ENCODE results near the gene PCDHGB3. TPM values are rescaled to one million over a fixed set of nuclear protein-coding genes. Genes with fewer than 3 reads are reported as not detected.
"Not testable (repeated sequence)": the region's sequence is repeated elsewhere in the genome, so short reads cannot be mapped to it uniquely, and the experiment has no call there.

The PCDHGB3 gene
- total RNA-seq, 1 donor from 2014 or later = 8.2 TPM

DNA sequence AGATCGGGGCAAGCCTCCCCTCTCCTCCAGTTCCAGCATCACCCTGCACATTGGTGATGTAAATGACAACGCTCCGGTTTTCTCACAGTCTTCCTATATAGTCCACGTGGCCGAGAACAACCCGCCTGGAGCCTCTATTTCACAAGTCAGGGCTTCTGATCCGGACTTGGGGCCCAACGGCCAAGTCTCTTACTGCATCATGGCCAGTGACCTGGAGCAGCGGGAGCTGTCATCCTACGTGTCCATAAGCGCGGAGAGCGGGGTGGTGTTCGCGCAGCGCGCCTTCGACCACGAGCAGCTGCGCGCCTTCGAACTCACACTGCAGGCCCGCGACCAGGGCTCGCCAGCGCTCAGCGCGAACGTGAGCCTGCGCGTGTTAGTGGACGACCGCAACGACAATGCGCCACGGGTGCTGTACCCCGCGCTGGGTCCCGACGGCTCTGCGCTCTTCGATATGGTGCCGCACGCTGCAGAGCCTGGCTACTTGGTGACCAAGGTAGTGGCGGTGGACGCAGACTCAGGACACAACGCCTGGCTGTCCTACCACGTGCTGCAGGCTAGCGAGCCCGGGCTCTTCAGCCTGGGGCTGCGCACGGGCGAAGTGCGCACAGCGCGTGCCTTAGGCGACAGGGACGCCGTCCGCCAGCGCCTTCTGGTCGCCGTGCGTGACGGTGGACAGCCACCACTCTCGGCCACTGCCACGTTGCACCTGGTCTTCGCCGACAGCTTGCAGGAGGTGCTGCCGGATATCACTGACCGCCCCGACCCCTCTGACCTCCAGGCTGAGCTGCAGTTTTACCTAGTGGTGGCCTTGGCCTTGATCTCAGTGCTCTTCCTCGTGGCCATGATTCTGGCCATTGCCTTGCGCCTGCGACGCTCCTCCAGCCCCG, 19.4 kb downstream of the PCDHGB3 start:
- no peak for DNase-seq (ENCODE audit: low spot score in 2 of 2)
- FAIRE-seq = no peak

DNA sequence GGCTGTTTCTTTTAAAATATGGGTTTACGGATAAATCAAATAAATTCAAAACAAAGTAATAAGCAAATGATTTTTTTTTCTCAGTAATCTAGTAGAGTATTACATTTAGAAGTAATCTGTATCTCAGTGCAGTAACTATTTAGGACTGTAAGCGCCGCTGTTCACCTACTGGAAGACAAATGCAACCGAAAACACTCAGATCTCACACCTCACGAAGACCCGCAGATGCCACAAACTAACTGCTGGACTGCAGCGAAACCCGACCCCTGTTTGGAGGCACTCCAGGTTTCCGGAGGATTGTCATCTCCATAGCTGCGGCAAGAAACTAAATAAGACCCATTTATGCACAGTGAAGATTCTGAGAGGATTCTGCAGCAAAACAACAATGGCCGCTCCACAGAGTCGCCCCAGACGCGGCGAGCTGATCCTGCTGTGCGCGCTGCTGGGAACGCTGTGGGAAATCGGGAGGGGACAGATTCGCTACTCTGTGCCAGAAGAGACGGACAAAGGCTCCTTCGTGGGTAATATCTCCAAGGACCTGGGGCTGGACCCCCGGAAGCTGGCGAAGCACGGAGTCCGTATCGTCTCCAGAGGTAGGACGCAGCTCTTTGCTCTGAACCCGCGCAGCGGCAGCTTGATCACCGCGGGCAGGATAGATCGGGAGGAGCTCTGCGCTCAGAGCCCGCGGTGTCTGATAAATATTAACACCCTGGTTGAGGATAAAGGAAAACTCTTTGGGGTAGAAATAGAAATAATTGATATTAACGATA, 22.6 kb downstream of the PCDHGB3 start, which contains the start of gene PCDHGA8:
Gene PCDHGA8 (plus strand): TSS at position 205 of the 770 bp plus-strand sequence. CDS start 181 bp downstream, at position 386.
- no peak for DNase-seq (ENCODE audit: low spot score in 2 of 2)
- FAIRE-seq = no peak

DNA sequence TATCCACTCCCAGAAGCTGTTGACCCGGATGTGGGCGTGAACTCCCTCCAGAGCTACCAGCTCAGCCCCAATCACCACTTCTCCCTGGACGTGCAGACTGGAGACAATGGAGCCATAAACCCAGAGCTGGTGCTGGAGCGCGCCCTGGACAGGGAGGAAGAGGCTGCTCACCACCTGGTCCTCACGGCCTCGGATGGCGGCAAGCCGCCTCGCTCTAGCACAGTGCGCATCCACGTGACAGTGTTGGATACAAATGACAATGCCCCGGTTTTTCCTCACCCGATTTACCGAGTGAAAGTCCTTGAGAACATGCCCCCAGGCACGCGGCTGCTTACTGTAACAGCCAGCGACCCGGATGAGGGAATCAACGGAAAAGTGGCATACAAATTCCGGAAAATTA, 23.2 kb downstream of the PCDHGB3 start:
- no peak for FAIRE-seq

DNA sequence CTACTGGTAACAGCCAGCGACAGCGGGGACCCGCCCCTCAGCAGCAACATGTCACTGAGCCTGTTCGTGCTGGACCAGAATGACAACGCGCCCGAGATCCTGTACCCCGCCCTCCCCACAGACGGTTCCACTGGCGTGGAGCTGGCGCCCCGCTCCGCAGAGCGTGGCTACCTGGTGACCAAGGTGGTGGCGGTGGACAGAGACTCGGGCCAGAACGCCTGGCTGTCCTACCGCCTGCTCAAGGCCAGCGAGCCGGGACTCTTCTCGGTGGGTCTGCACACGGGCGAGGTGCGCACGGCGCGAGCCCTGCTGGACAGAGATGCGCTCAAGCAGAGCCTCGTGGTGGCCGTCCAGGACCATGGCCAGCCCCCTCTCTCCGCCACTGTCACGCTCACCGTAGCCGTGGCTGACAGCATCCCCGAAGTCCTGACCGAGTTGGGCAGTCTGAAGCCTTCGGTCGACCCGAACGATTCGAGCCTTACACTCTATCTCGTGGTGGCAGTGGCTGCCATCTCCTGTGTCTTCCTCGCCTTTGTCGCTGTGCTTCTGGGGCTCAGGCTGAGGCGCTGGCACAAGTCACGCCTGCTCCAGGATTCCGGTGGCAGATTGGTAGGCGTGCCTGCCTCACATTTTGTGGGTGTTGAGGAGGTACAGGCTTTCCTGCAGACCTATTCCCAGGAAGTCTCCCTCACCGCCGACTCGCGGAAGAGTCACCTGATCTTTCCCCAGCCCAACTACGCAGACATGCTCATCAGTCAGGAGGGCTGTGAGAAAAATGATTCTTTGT, 24.6 kb downstream of the PCDHGB3 start:
- DNase-seq (ENCODE audit: low spot score in 2 of 2); FAIRE-seq: not testable (repeated sequence)

More for the DNA sequence above, 23.2 kb downstream of the PCDHGB3 start:
- no peak for DNase-seq (ENCODE audit: low spot score in 2 of 2)

DNA sequence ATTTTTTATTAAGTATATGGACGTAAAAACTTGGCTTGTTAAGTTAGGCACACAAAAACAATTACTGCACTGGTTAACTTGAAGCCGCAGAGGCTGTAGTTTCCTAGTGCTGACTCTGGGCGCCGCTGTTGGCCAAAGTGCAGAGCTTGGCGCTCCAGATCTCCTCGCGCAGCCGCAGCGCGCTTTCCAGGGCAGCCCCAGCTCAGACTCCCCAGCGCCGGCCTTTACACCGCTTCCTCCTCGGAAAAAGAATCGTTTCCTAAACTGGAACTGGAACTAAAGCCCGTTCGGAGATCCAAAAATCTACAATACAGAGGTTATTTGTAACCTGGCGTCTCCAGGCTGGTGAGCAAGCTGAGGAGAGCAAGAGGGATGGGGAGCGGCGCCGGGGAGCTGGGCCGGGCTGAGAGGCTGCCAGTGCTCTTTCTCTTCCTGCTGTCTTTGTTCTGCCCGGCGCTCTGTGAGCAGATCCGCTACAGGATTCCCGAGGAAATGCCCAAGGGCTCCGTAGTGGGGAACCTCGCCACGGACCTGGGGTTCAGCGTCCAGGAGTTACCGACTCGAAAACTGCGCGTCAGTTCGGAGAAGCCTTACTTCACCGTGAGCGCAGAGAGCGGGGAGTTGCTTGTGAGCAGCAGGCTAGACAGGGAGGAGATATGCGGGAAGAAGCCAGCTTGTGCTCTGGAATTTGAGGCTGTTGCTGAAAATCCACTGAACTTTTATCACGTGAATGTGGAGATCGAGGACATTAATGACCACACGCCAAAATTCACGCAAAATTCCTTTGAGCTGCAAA, 27.9 kb downstream of the PCDHGB3 start, which contains the start of gene PCDHGB5:
Gene PCDHGB5 (plus strand): TSS at position 192 of the 796 bp plus-strand sequence. CDS start 181 bp downstream, at position 373.
- FAIRE-seq = not testable (repeated sequence)

DNA sequence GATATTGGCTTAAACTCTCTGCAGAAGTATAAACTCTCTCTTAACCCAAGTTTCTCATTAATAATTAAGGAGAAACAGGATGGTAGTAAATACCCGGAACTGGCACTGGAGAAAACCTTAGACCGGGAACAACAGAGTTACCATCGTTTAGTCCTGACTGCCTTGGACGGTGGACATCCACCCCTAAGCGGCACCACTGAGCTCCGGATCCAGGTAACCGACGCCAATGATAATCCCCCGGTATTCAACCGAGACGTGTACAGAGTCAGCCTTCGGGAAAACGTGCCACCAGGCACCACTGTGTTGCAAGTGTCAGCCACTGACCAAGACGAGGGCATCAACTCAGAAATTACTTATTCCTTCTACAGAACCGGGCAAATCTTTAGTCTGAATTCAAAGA, 28.6 kb downstream of the PCDHGB3 start:
- FAIRE-seq (no peak), DNase-seq (ENCODE audit: low spot score in 2 of 2) (no peak)

More for the DNA sequence above, 27.9 kb downstream of the PCDHGB3 start, which contains the start of gene PCDHGB5:
- not testable (repeated sequence) for DNase-seq (ENCODE audit: low spot score in 2 of 2)

DNA sequence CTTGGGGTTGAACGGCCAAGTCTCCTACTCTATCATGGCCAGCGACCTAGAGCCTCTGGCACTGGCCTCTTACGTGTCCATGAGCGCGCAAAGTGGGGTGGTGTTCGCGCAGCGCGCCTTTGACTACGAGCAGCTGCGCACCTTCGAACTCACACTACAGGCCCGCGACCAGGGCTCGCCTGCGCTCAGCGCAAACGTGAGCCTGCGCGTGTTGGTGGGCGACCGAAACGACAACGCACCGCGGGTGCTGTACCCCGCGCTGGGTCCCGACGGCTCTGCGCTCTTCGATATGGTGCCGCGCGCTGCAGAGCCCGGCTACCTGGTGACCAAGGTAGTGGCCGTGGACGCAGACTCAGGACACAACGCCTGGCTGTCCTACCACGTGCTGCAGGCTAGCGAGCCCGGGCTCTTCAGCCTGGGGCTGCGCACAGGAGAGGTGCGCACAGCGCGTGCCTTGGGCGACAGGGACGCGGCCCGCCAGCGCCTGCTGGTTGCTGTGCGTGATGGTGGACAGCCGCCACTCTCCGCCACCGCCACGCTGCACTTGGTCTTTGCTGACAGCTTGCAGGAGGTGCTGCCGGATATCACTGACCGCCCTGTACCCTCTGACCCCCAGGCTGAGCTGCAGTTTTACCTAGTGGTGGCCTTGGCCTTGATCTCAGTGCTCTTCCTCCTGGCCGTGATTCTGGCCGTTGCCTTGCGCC, 29.7 kb downstream of the PCDHGB3 start:
- DNase-seq (ENCODE audit: low spot score in 2 of 2) (no peak), FAIRE-seq (no peak)

DNA sequence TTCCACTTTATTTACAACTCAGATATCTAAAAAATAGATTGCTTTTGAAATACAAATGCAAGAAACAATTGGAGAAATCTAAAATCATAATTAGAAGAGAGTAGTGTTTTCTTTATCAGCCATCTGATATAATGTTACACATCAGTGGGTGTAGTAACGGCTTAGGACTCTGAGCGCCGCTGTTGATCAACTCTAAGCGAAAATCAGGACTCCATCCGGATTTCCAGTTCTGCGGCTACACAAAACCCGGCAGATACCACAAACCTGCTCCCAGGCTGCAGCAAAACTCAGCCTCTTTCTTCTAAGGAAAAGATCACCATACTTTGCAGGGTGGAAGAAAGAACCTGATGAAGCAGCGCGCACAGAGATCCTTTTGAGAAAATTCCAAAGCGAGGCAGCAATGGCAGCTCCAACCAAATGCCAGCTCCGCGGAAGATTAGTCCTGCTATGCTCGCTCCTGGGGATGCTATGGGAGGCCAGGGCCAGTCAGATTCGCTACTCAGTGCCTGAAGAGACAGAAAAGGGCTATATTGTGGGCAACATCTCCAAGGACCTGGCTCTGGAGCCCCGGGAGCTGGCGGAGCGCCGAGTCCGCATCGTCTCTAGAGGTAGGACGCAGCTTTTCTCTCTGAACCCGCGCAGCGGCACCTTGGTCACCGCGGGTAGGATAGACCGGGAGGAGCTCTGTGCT, 32.7 kb downstream of the PCDHGB3 start, which contains the start of gene PCDHGA9:
Gene PCDHGA9 (plus strand): TSS at position 226 of the 691 bp plus-strand sequence. CDS start 175 bp downstream, at position 401.
- FAIRE-seq (no peak), DNase-seq (ENCODE audit: low spot score in 2 of 2) (no peak)

DNA sequence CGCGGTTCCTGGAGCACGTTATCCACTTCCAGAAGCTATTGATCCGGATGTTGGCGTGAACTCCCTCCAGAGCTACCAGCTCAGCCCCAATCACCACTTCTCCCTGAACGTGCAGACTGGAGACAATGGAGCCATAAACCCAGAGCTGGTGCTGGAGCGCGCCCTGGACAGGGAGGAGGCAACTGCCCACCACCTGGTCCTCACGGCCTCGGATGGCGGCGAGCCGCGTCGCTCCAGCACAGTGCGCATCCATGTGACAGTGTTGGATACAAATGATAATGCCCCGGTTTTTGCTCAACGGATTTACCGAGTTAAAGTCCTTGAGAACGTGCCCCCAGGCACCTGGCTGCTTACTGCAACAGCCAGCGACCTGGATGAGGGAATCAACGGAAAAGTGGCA, 33.3 kb downstream of the PCDHGB3 start:
- no peak for FAIRE-seq
- no peak for DNase-seq (ENCODE audit: low spot score in 2 of 2)

DNA sequence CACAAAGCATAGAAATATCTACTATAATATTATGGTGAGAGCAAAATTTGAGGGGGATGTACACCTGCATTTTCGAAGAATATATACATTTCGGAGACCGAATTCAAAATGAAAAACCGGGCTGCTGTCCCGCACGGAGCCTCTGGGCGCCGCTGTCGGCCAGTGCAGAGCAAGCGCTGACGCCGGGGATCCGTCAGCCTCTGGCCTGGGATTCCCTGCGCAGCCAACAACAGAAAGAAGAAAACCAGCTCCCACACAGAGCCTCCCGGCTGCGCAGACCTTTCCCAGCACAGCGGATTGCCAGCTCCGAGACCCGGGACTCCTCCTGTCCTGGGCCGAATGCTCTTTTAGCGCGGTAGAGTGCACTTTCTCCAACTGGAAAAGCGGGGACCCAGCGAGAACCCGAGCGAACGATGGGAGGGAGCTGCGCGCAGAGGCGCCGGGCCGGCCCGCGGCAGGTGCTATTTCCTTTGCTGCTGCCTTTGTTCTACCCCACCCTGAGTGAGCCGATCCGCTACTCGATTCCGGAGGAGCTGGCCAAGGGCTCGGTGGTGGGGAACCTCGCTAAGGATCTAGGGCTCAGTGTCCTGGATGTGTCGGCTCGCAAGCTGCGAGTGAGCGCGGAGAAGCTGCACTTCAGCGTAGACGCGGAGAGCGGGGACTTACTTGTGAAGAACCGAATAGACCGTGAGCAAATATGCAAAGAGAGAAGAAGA, 37.9 kb downstream of the PCDHGB3 start, which contains the start of gene PCDHGB6:
Gene PCDHGB6 (plus strand): TSS at position 232 of the 716 bp plus-strand sequence. CDS start 182 bp downstream, at position 414.
- not testable (repeated sequence) for FAIRE-seq; DNase-seq (ENCODE audit: low spot score in 2 of 2)

DNA sequence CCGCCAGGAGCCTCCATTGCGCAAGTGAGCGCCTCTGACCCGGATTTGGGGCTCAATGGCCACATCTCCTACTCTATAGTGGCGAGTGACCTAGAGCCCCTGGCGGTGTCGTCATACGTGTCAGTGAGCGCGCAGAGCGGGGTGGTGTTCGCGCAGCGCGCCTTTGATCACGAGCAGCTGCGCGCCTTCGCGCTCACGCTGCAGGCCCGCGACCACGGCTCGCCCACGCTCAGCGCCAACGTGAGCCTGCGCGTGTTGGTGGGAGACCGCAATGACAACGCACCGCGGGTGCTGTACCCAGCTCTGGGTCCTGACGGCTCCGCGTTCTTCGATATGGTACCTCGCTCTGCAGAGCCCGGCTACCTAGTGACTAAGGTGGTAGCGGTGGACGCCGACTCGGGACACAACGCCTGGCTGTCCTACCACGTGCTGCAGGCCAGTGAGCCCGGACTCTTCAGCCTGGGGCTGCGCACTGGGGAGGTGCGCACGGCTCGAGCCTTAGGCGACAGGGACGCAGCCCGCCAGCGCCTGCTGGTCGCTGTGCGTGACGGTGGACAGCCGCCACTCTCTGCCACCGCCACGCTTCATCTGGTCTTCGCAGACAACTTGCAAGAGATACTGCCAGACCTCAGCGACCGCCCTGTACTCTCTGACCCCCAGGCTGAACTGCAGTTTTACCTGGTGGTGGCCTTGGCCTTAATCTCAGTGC, 39.7 kb downstream of the PCDHGB3 start:
- no peak for FAIRE-seq
- no peak for DNase-seq (ENCODE audit: low spot score in 2 of 2)

DNA sequence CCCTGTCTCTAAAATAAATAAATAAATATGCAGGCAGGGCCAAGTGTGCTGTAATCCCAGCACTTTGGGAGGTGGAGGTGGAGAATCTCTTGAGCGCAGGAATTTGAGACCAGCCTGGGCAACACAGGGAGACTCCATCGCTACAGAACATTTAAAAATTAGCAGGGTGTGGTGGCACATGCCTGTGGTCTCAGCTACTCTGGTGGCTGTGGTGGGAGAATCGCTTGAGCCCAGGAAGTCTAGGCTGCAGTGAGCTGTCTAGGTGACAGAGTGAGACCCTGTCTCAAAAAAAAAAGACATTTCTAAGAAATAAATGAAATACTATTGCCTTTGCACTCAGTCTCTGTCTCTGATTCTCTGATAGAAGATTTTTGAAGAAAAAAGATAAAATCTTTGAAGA, 41.5 kb downstream of the PCDHGB3 start:
- DNase-seq (ENCODE audit: low spot score in 2 of 2) = no peak

DNA sequence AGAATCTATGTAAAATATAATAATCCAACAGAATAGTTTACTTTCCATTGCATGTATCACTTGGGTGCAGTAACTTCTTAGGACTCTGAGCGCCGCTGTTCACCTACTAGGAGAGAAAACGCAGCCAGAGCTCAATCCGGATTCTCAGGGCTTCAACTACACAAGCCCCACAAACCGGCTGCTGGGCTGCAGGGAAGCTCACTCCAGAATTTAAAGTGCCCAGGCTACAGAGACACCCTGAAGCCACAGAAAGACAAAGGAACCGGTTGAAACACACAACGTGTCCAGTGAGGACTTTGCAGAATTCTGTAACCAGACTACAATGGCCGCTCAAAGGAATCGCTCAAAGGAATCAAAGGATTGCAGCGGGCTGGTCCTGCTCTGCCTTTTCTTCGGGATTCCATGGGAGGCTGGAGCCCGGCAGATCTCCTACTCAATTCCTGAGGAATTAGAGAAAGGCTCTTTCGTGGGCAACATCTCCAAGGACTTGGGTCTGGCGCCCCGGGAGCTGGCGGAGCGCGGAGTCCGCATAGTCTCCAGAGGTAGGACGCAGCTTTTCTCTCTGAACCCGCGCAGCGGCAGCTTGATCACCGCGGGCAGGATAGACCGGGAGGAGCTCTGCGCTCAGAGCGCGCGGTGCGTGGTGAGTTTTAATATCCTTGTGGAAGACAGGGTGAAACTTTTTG, 43.0 kb downstream of the PCDHGB3 start, which contains the start of gene PCDHGA10:
Gene PCDHGA10 (plus strand): TSS at position 134 of the 686 bp plus-strand sequence. CDS start 189 bp downstream, at position 323.
- DNase-seq (ENCODE audit: low spot score in 2 of 2) = no peak
- FAIRE-seq = no peak

More for the DNA sequence above, 41.5 kb downstream of the PCDHGB3 start:
- no peak for FAIRE-seq

DNA sequence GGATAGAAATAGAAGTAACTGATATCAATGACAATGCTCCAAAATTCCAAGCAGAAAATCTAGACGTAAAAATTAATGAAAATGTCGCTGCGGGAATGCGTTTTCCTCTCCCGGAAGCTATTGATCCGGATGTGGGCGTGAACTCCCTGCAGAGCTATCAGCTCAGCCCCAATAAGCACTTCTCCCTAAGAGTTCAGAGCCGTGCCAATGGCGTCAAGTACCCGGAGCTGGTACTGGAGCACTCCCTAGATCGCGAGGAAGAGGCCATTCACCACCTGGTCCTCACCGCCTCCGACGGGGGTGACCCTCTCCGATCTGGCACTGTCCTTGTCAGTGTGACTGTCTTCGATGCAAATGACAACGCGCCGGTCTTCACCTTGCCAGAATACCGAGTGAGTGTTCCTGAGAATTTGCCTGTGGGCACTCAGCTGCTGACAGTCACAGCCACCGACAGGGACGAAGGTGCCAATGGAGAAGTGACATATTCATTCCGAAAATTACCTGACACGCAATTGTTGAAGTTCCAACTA, 43.6 kb downstream of the PCDHGB3 start:
- no peak for DNase-seq (ENCODE audit: low spot score in 2 of 2)
- no peak for FAIRE-seq

DNA sequence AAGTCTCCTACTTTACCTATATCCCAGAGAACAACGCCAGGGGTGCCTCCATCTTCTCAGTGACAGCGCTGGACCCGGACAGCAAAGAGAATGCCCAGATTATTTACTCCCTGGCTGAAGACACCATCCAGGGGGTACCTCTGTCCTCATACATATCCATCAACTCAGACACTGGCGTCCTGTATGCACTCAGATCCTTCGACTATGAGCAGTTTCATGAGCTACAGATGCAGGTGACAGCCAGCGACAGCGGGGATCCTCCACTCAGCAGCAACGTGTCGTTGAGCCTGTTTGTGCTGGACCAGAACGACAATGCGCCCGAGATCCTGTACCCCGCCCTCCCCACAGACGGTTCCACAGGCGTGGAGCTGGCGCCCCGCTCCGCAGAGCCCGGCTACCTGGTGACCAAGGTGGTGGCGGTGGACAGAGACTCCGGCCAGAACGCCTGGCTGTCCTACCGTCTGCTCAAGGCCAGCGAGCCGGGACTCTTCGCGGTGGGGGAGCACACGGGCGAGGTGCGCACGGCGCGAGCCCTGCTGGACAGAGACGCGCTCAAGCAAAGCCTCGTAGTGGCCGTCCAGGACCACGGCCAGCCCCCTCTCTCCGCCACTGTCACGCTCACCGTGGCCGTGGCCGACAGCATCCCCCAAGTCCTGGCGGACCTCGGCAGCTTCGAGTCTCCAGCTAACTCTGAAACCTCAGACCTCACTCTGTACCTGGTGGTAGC, 44.7 kb downstream of the PCDHGB3 start:
- DNase-seq (ENCODE audit: low spot score in 2 of 2); FAIRE-seq: not testable (repeated sequence)
